Right lobe of liver (tissue), 4 donors: ENCODE measurements around the gene SUSD2.

ENCODE experiments used
- CTCF ChIP-seq, 4 donors: fragments of 200-600 bp in 3 of 4; fragments of 450-650 bp in 1 of 4; IDR thresholded peaks; one replicate each; pipeline versions ENCODE4 v1.5.1 to v1.8.0; 2016 to 2022; ENCODE audit warnings: antibody characterized with exemption in 4 of 4, mild to moderate bottlenecking in 2 of 4
- POLR2A ChIP-seq: fragments of 450-650 bp; IDR thresholded peaks from one replicate; pipeline ENCODE4 v1.6.1; 2017; ENCODE audit warnings: antibody characterized with exemption, mild to moderate bottlenecking
- donor health status: DM: no; HTN: no; CAD: no.
- donor health status: DM: no; HTN: no; CAD: no.
- donor health status: DM: no; HTN: yes; CAD: no.

GRCh38 chr22:24171822-24172221 lies 9.5 kb upstream of the SUSD2 start:
- TF ChIP-seq CTCF (IDR thresholded peaks at IDR 0.05), result no peak
- no peak for TF ChIP-seq POLR2A
